D721Med (cell line): ENCODE results near the gene AUTS2.
A peak's percentile ranks its signal among the peaks of the same experiment; 100 is the strongest.

Experiments
- DNase-seq: peaks from one replicate; pipeline ENCODE4 v3.0.0; 2011; ENCODE audit warnings: low spot score; ENCODE audit not compliant: insufficient read length
- FAIRE-seq: peaks from 2 replicates; lab custom pipeline; 2011; peaks lifted over from hg19 to GRCh38; lab: Jason Lieb, UNC
- TF ChIP-seq, protein P1 (sequence below): IDR thresholded peaks from 2 replicates; pipeline ENCODE4 v1.5.1; 2012; ENCODE audit warnings: mild to moderate bottlenecking, control low read depth; ENCODE audit not compliant: insufficient read depth; ENCODE audit errors: missing control alignments

The AUTS2 gene

DNA sequence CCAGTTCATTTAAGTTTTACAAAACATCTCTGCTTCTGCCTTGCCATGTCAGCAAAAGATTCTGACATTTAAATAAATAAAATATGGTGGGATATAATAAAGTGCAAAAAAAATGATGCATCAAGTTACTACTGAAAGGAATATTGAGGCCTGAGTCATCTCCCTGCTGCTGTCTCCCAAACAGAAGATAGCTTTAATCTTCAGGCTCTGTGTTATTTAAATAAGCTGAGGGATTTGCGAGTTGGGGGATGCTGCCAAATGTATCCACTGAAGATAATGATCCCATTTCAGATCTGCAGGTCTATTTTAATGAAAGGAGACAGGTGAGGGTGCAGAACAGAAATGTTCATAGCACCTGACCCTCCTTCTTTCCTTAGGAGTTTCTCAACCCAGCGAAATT is 720.8 kb downstream of the AUTS2 start:
- TF ChIP-seq, protein P1, sequence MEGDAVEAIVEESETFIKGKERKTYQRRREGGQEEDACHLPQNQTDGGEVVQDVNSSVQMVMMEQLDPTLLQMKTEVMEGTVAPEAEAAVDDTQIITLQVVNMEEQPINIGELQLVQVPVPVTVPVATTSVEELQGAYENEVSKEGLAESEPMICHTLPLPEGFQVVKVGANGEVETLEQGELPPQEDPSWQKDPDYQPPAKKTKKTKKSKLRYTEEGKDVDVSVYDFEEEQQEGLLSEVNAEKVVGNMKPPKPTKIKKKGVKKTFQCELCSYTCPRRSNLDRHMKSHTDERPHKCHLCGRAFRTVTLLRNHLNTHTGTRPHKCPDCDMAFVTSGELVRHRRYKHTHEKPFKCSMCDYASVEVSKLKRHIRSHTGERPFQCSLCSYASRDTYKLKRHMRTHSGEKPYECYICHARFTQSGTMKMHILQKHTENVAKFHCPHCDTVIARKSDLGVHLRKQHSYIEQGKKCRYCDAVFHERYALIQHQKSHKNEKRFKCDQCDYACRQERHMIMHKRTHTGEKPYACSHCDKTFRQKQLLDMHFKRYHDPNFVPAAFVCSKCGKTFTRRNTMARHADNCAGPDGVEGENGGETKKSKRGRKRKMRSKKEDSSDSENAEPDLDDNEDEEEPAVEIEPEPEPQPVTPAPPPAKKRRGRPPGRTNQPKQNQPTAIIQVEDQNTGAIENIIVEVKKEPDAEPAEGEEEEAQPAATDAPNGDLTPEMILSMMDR = no peak

DNA sequence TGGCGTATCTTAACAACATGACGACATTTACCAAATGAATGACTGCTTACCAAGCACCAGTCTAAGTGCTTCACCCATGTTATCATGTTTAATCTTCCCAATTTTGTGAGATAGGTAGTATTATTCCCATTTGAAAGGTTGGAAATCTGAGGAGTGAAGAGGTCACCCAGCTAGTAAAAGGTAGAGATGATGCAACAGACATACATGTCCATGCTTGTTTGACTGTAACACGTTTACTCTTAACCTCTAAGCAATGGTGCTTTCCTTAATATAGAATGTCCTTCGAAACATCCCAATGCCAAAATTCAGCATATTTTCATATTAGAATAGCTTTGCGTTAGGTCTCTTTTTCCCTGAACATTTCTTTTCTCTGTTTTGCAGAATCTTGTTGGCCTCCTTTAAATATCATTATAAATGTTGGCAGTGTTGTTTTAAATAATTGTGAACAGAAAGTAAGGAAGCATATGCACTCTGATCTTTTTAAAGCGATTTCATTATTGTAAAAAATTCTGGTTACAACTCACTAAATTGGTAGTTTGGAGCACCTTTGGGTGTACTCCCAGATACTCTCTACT is 722.8 kb downstream of the AUTS2 start:
- TF ChIP-seq, protein P1 = no peak
- no peak for DNase-seq
- peak; percentile 66 for FAIRE-seq

More for the DNA sequence above, 720.8 kb downstream of the AUTS2 start:
- FAIRE-seq (peak; percentile 89), DNase-seq (no peak)

DNA sequence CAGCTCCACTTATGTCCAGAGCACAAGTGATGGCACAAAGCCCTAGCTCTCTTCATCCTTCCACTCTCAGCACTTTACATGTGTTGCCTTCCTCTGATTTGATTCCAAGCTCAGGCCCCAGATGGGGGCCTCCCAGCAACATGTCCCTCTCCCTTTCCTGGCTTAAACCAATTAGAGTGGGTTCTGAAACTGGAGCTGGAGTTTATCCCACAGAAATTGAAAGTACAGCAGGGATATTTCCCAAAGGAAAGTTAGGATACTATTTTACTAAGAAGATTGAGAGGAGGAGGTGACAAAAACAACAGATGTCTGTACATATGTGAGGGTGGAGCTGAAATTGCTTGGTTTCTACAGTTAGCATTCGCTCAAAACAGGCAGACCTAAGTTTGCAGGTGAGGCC is 724.6 kb downstream of the AUTS2 start:
- TF ChIP-seq, protein P1 = no peak
- DNase-seq (no peak), FAIRE-seq (peak; percentile 96)

DNA sequence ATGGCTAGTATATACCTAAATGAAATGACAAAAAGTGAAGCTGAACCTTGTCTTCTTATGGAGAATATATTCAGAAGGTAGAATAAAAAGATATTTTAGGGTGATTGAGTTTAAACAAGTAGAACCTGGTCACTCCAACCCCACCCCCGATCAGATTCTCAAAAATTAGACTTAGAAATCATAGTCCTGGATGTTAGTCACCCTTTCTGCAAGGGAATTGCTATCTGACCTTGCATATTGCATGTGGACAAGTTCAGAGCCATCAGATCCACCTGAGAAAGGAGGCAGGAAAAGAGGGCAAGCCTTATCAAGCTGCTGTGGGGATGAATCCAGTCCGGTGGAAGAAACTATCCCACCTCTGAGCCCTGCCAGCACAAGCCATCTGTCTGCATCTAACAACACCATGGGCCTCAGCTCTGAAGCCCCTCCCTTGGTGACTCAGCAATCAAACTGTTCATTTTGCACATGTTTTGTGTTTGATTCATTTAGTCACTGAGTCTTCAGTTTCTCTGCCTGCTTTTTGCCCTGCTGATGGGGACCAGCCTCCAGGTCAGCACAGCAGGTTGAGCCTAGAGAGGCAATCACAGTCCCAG is 727.3 kb downstream of the AUTS2 start:
- FAIRE-seq (no peak), DNase-seq (no peak)

DNA sequence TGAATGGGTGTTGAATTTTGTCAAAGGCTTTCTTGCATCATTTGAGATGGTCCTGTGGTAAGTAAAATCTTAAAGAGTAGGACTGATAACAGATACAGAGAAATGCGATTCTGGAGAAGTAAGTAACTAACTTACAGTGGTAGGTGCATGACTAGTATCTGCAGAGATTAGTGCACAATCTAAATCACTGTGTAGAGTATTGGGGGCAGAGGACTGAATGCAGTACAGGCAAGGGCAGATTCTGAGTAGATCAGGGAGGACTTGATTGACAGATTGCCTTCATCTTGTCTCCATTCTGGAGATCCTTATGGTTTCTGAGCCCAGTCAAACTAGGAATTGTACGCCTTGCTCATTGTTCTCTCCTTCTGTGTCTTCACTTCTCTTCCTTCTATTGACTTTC is 736.0 kb downstream of the AUTS2 start:
- FAIRE-seq (no peak), DNase-seq (no peak)
- TF ChIP-seq, protein P1 = no peak

More for the DNA sequence above, 727.3 kb downstream of the AUTS2 start:
- TF ChIP-seq, protein P1 = no peak

DNA sequence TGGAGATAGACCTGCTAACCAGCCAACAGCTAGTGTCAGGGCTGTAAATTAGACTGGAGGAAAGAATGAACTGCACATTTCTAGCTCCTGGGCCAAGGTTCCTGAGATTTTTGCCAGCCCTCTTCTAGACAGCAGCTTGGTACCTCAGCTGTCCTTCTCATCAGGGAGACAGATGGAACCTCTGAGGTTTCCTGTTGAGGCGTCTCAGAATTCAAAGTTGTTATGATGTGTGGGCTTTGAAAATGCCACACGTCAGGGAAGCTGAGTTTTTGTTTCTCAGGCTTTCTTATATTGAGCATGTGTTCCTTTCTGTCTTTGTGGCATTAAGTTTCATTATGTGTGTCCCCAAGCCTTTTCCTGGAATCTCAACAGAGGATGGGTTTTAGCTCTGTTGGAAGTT is 736.6 kb downstream of the AUTS2 start:
- FAIRE-seq (peak; percentile 25), DNase-seq (no peak)
- TF ChIP-seq, protein P1 = no peak

DNA sequence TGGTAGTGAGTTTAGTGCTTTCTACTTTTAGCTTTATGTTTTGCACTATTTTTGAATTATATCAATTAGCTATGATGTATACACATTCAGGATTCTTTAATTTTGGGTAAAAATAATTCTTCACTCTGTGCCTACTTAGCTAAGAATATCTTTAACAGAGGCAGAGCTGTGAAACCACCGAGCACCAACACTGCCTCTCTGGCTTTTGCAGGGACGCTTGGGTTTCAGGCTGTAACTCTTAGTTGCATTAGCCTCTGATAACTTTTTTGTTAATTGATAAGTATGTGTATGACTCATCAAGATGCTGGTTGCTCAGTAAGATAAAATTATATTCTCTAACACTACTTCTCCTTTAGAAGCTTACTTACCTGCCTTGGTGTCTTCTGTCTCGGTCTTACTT is 738.3 kb downstream of the AUTS2 start:
- DNase-seq (no peak), FAIRE-seq (no peak)
- TF ChIP-seq, protein P1 = no peak
